Cerebellar nuclear complex (tissue), 1 donor: ENCODE results near the gene RRP36.

ENCODE experiments used
- DNase-seq, 2 experiments: peaks; one replicate each; lab custom pipeline; 2025; lab: John Stamatoyannopoulos, UW

Gene RRP36

DNA sequence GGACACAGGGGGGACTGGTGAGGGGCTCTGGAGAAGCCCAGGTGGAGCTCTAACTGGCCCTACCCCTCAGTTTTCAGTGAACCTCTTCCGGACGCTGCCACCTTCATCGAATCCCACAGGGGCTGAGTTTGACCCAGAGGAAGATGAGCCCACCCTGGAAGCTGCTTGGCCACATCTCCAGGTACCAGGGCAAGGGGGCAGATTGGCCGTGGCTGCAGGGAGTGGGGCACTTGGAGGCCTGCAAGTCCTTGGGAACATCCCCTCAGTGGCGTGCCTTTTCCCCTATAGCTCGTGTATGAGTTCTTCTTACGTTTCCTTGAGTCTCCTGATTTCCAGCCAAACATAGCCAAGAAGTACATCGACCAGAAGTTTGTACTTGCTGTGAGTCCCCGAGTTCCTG lies 14.3 kb upstream of the RRP36 start:
- DNase-seq, result no peak

DNA sequence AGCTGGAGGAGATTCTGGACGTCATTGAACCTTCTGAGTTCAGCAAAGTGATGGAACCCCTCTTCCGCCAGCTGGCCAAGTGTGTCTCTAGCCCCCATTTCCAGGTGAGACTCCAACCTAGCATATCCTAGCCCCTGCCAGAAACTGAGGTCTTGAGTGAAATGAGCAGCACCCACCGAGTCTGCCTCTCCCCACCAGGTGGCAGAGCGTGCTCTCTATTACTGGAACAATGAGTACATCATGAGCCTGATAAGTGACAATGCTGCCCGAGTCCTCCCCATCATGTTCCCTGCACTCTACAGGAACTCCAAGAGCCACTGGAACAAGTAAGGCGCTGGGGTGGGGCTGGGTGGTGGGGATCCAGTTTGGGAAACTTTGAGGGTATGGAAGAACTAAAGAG lies 12.3 kb upstream of the RRP36 start:
- DNase-seq, result no peak

DNA sequence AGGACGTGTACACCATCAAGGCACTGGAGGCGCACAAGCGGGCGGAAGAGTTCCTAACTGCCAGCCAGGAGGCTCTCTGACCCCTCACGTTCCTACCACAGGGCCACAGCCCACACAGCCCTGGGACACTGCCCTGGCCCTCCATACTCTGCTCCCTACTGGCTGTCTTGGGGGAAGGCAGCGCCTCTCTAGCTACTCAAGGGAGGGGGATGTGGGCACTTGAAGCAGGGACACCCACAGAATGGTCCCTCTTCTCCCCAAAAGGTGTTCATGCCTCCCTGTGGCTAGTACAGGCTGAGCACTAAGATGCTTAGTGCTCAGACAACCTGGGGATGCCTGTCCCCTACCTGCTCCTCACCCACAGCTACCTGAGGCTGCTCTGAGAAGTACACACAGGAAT lies 10.2 kb upstream of the RRP36 start:
- DNase-seq, result no peak

DNA sequence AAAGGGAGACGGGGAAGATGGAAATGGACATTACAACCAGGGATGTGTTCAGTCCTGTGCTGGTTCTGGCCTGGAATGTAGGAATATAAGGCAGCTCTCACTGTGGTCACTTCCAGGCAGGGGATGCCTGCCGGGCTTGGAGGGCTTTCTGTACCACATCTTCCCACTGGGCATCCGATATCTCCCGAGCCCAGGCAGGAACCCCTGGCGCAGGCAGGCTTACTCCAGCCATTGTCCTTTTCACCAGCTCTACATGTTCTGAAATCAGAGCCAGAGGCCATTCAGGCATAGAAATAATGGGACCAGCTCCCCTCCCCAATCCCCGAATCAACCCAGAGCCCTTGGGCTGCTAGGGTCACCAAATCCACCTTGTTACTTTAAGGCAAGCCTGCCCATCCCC lies 9.1 kb upstream of the RRP36 start:
- DNase-seq, result no peak

DNA sequence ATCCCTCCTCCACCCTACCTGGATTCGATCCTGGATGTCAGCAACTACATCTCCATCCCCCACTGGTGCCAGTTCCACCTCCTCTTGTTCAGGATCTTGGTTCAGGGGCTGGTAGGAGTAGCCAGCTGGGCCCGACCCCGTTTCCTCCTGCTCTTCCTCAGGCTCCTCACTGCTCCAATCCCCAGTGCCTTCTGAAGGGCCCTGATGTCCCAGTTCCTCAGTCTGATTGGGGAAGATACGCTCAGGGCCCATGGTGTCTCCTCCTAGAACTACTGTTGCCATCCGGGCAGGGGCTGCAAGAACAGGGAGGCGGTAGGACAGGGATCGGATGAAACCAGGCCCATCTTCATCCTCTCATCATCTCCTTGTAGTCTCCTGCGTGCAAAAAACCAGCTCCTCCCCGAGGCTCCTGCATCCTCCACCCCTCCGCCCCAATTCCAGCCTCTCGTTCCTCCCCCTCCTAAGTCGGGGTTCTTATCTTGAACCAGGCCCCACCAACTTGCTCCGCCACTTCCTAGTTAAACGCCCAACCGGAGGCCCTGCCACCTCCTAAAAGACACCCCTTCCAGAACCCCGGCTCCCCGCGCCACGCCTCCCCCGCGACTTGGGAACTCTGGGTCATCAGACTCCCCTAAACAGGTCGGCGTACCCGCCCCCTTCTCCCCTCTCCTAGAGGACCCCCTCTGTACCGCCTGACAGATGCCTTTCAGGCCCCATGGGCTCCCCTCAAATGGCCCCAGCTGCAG lies 8.2 kb upstream of the RRP36 start:
- DNase-seq, result no peak

DNA sequence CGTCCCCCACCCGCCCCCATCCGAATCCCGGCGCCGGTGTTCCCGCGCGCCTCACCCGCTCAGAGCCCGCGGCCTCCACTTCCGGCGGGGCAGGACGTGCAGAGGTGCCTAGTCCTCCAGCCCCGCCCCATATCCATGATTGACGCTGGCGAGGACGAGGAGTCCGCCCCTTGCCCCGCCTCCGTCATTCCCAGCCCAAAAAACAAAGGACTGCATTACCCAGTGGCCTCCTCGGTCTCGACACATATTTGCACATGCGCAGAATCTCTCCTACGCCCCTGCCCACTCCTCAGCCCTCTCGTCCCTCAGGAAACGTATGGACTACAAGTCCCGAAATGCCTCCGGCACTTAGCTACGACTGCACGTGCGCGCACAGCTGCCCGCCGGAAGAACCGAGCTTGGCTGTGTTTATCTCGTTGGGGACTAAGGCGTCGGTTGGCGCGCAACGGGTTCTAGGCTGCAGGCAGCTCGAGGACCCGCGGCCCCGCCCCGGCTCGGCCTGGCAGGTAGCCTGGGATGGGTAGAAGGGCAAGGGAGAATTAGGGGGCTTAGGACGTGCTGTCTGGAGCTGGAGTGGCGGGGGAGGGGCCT lies 7.5 kb upstream of the RRP36 start, which contains the start of the genes KLHDC3 and MEA1:
KLHDC3 (plus strand) TSS at position 407 of the 591 bp plus-strand sequence. CDS start 2,944 bp downstream, outside the sequence.
MEA1 (minus strand) TSS at position 104 of the 591 bp plus-strand sequence. CDS start 133 bp downstream, outside the sequence.
- DNase-seq, result peak; percentile 99

DNA sequence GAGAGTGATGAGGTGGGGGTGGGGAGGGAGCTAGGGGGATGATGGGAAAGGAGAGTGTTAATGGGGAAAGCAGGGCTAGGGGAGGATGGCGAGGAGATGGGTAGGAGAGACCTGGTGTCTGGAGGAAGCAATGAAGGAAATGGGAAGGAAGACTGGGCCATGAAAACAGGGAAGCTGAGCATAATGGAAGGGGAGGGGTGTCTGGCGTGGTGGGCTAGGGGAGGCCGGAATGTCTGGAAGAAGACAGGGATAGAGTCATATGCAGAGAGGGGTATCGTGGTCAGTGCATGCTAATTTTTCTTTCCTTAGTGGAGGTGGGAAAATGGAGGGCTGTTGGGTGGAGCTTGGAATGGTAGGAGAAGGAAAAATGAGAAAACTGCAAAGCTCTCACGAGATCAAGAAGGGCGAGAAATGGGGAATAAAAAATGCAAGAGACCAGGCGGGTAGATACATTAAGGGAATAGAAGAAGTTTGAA lies 7.0 kb upstream of the RRP36 start:
- no peak for DNase-seq

DNA sequence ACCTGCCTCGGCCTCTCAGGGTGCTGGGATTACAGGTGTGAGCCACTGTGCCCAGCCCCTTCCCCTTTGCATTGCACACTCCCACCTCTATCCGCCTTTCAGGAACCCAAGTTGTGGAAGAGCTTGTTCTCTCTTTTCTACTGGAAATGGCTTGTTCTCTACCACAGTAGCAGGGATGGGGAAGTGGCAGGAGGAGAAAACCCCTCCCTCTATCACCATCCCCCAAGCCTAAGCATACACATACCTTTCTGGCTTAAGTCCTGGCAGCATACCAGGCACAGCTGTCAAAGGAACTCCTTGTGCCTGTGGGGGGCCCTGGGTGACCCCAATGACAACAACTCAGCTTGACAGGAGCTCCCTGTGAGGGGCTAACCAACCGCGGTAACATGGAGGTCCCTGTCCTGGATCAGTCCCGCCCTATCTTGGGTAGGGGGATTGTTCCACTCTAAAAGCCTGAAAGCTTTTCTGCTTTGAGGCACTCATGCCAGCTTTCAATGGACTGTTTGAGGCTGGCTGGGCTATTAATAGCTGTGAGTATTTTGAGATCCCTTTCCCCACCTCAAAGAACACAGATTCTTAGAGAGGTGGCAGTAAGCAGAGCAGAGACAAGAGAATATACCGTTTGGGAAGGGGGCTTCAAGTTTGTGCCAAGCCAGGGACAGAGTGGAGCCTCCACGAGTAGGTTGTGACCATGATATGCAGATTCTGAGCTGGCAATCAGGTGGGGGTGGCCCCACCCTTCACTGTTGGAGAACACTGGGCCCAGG lies 5.1 kb upstream of the RRP36 start:
- DNase-seq, result no peak

DNA sequence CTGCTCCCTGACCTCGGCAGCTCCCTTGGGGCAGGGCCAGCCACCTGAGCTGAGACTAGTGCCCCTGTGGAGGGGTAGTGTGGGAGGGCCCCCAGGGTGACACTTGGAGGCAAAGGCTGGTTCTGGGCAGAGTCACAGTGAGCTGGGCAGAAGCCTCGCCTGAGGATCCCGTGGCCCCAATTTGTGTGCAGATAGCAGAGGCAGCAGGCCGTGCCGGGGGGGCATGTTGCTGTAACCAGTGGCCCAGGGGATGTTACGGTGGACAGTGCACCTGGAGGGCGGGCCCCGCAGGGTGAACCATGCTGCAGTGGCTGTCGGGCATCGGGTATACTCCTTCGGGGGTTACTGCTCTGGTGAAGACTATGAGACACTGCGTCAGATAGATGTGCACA lies 4.5 kb upstream of the RRP36 start:
- DNase-seq, result no peak

DNA sequence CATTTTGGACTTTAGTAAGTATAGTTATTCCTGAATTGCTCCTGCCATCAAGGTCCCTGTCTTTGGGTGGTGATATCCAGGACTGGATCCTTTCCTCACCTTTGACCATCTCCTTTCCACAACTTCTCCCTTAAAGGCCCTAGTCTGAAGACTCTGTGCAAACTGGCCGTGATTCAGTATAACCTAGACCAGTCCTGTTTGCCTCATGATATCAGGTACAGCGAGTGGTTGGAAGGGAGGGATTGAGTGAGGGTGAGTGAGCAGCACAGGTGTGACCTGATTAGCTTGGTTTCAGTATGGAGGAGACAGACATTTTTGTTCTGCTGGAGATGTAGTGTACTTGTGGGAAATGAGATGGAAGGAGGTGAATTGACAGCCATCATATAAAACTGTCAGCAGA lies 2.3 kb upstream of the RRP36 start:
- no peak for DNase-seq

DNA sequence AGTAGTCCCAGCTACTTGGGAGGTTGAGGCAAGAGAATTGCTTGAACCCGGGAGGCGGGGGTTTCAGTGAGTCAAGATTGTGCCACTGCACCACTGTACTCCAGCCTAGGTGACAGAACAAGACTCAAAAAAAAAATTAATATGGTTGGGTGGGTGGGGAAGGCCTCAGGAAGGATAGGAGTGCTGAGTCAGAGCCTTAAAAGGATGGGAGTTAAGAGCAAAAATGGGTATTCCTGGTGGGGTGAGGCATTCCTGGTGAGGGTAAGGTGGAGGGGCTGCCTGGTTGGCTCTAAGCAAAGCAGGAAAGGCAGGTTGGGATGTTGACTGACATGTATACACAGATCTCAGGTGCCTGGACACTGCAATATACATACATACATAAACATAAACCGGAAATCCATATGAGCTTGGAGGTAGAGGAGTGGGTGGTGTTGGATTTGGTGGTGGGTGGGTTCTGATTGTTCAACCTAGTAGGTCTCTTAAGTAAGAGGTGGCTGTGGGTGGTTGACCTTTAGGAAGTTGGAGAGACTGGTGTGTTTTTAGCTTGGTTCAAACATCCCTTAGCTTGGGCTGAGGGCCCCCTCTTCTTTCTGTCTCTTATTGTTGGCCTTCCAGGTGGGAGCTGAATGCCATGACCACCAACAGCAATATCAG lies 1.2 kb upstream of the RRP36 start:
- no peak for DNase-seq

DNA sequence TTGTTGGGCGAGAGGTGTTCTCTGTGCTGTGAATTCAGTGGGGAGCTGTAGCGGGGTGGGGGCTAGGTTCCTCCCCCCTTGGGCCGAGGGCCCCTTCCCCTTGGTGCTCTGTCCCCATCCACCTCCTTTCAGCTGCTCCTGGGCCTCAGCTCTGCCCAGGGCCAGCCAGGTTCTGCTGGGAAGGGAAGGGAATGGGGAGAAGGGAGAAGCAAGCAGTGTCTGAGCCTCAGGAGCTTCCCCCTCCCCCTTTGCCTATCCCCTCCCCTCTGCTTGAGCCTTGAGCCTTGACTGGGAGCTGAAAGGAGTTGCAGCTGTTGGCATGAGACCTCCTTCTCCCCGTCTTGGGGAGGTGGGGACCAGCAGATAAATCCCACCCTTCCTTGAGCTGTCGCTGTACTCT lies 576 bp upstream of the RRP36 start:
- no peak for DNase-seq

DNA sequence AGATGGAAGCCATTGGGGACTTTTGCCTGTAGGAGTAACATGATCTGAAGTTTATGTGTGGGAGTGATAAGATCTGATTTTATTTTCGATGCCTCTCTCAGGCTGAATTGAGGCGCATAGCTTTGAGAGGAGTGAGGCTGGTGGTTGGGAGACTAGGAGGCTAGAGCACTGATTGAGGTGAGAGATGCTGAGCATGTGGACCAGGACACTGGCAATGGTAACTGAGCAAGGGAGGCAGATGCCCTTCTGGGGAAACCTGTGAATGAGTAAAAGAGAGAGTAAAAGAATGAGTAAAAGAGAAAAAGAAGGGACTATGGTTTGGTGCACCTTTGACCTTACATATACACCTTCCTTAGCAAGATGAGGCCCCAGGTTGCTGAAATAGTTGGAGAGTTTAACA lies 3.0 kb downstream of the RRP36 start:
- no peak for DNase-seq

DNA sequence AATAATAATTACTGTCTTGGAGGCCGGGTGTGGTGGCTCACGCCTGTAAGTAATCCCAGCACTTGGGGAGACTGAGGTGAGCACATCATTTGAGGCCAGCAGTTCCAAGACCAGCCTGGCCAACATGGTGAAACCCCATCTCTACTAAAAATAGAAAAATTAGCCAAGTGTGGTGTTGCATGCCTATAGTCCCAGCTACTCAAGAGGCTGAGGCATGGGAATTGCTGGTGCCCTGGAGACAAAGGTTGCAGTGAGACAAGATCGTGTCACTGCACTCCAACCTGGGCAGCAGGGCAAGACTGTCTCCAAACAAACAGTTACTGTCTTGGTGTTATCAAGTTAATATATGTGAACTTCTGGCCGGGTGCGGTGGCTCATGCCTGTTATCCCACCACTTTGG lies 4.9 kb downstream of the RRP36 start:
- DNase-seq, result no peak

DNA sequence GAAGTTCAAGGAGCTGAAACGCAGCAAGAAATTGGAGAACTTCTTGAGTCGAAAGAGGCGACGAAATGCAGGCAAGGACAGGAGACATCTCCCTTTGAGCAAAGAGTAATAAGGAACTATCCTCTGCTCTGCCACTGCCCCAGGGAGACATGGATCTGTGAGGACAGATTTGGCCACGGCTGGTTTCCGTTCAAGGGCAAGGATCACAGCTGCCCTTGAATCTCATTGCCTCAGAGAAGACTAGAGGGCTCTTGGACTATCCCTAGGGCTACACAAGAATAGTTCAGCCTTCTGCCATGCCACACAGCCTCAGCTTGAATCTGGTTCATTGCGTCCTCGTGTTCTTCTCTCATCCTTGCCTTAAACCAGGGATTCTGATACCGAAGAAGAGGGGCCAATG lies 7.7 kb downstream of the RRP36 start:
- no peak for DNase-seq

DNA sequence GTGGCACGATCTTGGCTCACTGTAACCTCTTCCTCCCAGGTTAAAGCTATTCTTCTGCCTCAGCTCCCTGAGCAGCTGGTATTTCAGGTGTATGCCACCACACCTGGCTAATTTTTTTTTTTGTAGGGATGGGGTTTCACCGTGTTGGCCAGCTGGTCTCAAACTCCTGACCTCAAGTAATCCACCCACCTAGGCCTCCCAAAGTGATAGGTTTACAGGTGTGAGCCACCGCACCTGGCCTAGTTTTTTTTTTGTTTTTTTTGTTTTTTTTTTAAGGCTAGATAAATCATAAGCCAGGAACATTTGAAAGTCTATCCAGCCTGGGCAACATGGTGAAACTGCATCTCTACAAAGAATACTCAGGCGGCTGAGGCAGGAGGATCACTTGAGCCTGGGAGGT lies 10.9 kb downstream of the RRP36 start:
- DNase-seq, result no peak

DNA sequence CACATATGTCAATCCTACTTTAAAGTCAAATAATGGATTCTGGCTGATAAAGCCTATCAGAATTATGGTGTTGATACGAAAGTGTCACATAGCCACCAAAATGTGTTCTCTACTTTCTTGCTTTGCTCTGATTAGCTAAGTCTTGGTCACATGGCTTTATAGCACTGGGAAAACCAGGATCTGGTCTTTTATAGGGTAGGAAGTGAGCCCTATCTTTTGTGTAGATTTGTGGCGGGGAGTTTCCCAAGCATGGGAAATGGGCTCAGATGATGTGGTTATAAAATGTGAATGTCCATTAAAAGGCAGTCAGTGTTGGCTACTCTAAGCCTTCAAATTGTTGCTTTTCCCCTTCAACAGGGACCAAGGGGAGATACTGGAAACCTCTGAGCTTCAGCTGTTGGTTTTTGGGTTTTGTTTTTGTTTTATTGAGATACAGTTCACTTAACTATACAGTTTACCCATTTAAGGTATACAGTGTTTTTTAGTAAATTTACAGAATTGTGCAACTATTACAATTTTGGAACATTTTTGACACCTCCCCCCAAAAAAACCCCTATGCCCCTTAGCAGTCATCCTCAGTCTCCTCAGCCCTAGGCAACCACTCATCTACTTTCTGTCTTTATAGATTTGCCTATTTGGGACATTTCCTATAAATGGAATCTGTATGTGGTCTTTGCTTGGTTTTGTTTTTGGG lies 12.2 kb downstream of the RRP36 start:
- no peak for DNase-seq

DNA sequence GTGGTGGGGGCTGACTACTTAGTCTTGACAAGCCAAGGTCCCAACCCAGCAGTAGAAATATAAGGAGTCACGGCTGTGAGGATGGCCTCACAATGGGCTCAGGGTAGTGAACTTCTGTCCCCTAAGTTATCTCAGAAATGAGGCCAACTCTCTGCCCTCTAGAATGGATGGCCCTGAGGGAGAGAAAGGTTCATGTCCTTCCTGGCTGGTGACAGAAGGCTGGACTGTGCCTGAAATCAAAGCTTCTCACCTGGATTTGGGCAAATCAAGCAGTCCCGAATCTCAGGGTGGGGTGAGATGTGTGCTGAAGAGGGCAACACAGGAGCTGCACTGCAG lies 12.7 kb downstream of the RRP36 start:
- DNase-seq, result no peak

DNA sequence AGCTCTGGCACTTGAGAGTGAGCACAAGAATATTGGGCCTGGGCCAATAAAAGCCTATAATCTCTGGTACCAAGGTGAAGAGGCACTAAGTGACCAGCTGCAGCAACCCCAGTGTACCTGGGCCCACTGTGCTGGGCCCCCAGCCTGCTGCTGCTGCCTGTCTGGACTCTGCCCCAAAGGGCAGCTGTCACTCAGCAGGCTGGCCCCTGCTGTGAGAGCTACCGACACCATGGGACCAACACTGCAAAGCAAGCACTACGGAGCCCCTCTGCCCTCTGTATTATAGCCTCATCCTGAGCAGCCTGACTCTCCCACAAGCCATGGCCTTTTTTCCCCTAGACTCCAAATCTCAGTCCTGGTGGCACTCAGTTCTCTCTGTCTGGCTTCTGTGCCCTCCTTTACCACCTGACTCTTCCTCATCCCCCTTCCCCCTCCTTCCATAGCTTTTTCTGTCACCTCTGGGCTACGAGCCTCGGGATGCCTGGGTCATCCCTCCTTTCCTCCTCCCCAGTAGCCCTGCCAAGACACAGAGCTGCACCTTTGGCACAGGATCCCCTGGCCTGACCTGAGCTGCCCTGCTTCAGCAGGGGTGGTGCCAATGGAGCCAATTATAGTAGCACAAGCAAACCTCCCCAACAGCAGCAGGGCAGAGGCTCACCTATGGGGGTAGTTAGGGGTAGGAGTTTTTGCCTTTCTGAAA lies 14.2 kb downstream of the RRP36 start:
- DNase-seq, result no peak

DNA sequence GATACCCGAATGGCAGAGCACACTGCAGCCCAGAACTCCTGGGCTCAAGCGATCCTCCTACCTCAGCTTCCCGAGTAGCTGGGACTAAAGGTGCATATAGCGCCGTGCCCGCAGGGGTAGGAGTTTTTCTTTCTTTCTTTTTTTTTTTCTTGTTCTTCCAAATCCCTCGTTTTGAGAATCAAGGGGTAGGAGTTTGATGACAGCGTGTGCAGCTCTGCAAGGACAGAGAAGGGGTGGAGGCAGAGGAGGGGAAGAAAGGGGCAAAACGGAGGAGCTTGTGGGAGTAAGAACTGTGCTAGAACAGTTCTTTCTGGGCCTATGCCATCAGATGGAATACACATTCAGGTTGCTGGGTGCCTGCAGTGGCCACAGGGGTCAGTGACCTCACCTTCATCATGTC lies 15.3 kb downstream of the RRP36 start:
- no peak for DNase-seq

DNA sequence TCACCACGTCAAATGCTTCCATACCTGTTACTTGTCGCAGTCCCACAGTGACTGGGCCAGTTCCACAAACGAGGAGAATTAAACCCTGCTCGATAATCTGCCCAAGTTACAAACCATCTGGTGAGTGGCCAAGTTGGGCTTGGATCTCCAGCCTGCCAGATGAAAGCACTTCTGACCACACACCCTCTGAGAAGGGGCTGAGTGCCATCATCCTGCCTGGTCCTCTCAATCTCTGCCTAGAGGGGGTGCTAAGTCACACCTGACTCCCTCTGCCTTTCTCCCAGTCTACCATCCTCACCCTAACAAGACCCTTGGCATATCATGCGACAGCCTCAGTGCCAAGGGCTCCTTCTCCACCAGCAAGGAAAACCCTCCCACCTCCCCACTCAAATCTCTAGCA lies 15.8 kb downstream of the RRP36 start:
- DNase-seq, result no peak
